ENCODE data around the gene PP2D1.
A peak's percentile ranks its signal among the peaks of the same experiment; 100 is the strongest.

The PP2D1 gene

GRCh38 chr3:19946832-19947548, 65.1 kb downstream of the PP2D1 start, which contains the start of gene RAB5A:
RAB5A (plus strand) TSS chr3:19947097; CDS start chr3:19950899, 3,802 bp downstream.
- Histone ChIP-seq H3K36me3 (ENCODE audit: control insufficient read depth, insufficient read depth, low read length) (no peaks in the 10 kb centered on the region; the same call in 1 of the 2 replicates), H3K27me3 (replicated peaks; ENCODE audit: control insufficient read depth, insufficient read depth, low read length) (no peaks in the 10 kb centered on the region)
- peak; percentile 99 for DNase-seq (ENCODE audit: extremely low read depth, insufficient read length)

GRCh38 chr3:19945969-19946831, 65.9 kb downstream of the PP2D1 start:
- H3K4me3 ChIP-seq (replicated peaks; ENCODE audit: low read depth, low read length): peak overlapping the region; percentile 84
- no peaks in the 10 kb centered on the region for H3K27me3 ChIP-seq (replicated peaks; ENCODE audit: control insufficient read depth, insufficient read depth, low read length)
- peak; percentile 4 for DNase-seq (ENCODE audit: extremely low read depth, insufficient read length)
- no peaks in the 10 kb centered on the region for H3K36me3 ChIP-seq (ENCODE audit: control insufficient read depth, insufficient read depth, low read length)
- TF ChIP-seq CTCF (IDR thresholded peaks at IDR 0.05; ENCODE audit: insufficient read depth, low read length, poor library complexity, severe bottlenecking): no peak

More at GRCh38 chr3:19946832-19947548, 65.1 kb downstream of the PP2D1 start, which contains the start of gene RAB5A:
- TF ChIP-seq CTCF (IDR thresholded peaks at IDR 0.05; ENCODE audit: insufficient read depth, low read length, poor library complexity, severe bottlenecking): no peak
- H3K4me3 ChIP-seq (replicated peaks; ENCODE audit: low read depth, low read length): peak within 1 kb of the TSS; percentile 84

GRCh38 chr3:19945534-19945933, 66.5 kb downstream of the PP2D1 start:
- TF ChIP-seq CTCF (IDR thresholded peaks at IDR 0.05; ENCODE audit: insufficient read depth, low read length, poor library complexity, severe bottlenecking): no peak
- DNase-seq (ENCODE audit: extremely low read depth, insufficient read length): no peak
- H3K36me3 ChIP-seq (ENCODE audit: control insufficient read depth, insufficient read depth, low read length): no peaks in the 10 kb centered on the region
- no peak overlapping the region; the same call in 1 of the 2 replicates for H3K4me3 ChIP-seq (replicated peaks; ENCODE audit: low read depth, low read length)
- no peaks in the 10 kb centered on the region for H3K27me3 ChIP-seq (replicated peaks; ENCODE audit: control insufficient read depth, insufficient read depth, low read length)

GRCh38 chr3:19940643-19941042, 71.4 kb downstream of the PP2D1 start:
- TF ChIP-seq CTCF (IDR thresholded peaks at IDR 0.05; ENCODE audit: insufficient read depth, low read length, poor library complexity, severe bottlenecking): no peak
- H3K27me3 ChIP-seq (replicated peaks; ENCODE audit: control insufficient read depth, insufficient read depth, low read length): no peaks in the 10 kb centered on the region

GRCh38 chr3:19938295-19938627, 73.8 kb downstream of the PP2D1 start:
- no peak for DNase-seq (ENCODE audit: extremely low read depth, insufficient read length)
- Histone ChIP-seq H3K27me3 (replicated peaks; ENCODE audit: control insufficient read depth, insufficient read depth, low read length) (no peaks in the 10 kb centered on the region), H3K36me3 (ENCODE audit: control insufficient read depth, insufficient read depth, low read length) (no peaks in the 10 kb centered on the region), H3K4me3 (replicated peaks; ENCODE audit: low read depth, low read length) (no peak overlapping the region)
- no peak for TF ChIP-seq CTCF (IDR thresholded peaks at IDR 0.05; ENCODE audit: insufficient read depth, low read length, poor library complexity, severe bottlenecking)

More at GRCh38 chr3:19940643-19941042, 71.4 kb downstream of the PP2D1 start:
- Histone ChIP-seq H3K4me3 (replicated peaks; ENCODE audit: low read depth, low read length) (no peak overlapping the region), H3K36me3 (ENCODE audit: control insufficient read depth, insufficient read depth, low read length) (no peaks in the 10 kb centered on the region)
- no peak for DNase-seq (ENCODE audit: extremely low read depth, insufficient read length)

Data from GM06990 (cell line).